K562 (cell line): ENCODE data around the gene FAM53A. TPM values are rescaled to one million over a fixed set of nuclear protein-coding genes. Genes with fewer than 3 reads are reported as not detected.

Experiments
- DACH1 ChIP-seq: fragments of 450-650 bp; IDR thresholded peaks from 2 replicates; pipeline ENCODE4 v1.6.1; 2018; ENCODE audit not compliant: partially characterized antibody
- FOS ChIP-seq: IDR thresholded peaks from 3 replicates; pipeline ENCODE4 v1.6.1; 2011; ENCODE audit not compliant: insufficient read length; ENCODE audit errors: extremely low read depth
- GTF2A2 ChIP-seq: IDR thresholded peaks from 2 replicates; pipeline ENCODE4 v1.6.1; 2016; ENCODE audit warnings: mild to moderate bottlenecking, missing genetic modification characterization, missing compliant biosample characterization
- KAT8 ChIP-seq: fragments of 450-650 bp; IDR thresholded peaks from 2 replicates; pipeline ENCODE4 v1.6.1; 2016; ENCODE audit warnings: low read depth, mild to moderate bottlenecking
- NELFE ChIP-seq: IDR thresholded peaks from 2 replicates; pipeline ENCODE4 v1.6.1; 2011; ENCODE audit warnings: mild to moderate bottlenecking; ENCODE audit not compliant: insufficient read depth, insufficient read length
- NFE2 ChIP-seq: IDR thresholded peaks from 2 replicates; pipeline ENCODE4 v1.6.1; 2014; ENCODE audit warnings: antibody characterized with exemption, low read depth
- PHF20 ChIP-seq: fragments of 450-650 bp; IDR thresholded peaks from 2 replicates; pipeline ENCODE4 v1.6.1; 2018; ENCODE audit not compliant: partially characterized antibody
- PRPF4 ChIP-seq: fragments of 200-400 bp; formaldehyde crosslinking; IDR thresholded peaks from one replicate; pipeline ENCODE4 v1.6.1; 2017; ENCODE audit warnings: low read length, low read depth, mild to moderate bottlenecking; ENCODE audit not compliant: insufficient read depth, poor library complexity, severe bottlenecking
- RB1 ChIP-seq: fragments of 450-650 bp; IDR thresholded peaks from 2 replicates; pipeline ENCODE4 v1.6.1; 2017; ENCODE audit warnings: low read depth, mild to moderate bottlenecking
- RCOR1 ChIP-seq, 2 experiments: IDR thresholded peaks; 2 replicates each; pipeline ENCODE4 v1.6.1; 2012; ENCODE audit warnings: low read depth in 2 of 2, low read length in 2 of 2, borderline replicate concordance in 1 of 2, improper control_type of control experiment in 1 of 2
- SAFB2 ChIP-seq: fragments of 200-400 bp; formaldehyde crosslinking; IDR thresholded peaks from 2 replicates; pipeline ENCODE4 v1.6.1; 2018; ENCODE audit warnings: borderline replicate concordance, low read length, low read depth, moderate library complexity; ENCODE audit not compliant: severe bottlenecking
- SP1 ChIP-seq: sonication (generic); formaldehyde crosslinking; IDR thresholded peaks from 2 replicates; pipeline ENCODE4 v1.8.1; 2022; ENCODE audit warnings: mild to moderate bottlenecking, missing genetic modification reagents
- SRSF3 ChIP-seq: fragments of 200-400 bp; formaldehyde crosslinking; IDR thresholded peaks from 2 replicates; pipeline ENCODE4 v1.6.1; 2016; ENCODE audit warnings: mild to moderate bottlenecking, low read length, moderate library complexity; ENCODE audit not compliant: insufficient read depth
- TRIM28 ChIP-seq: fragments of 450-650 bp; IDR thresholded peaks from 2 replicates; pipeline ENCODE4 v1.6.1; 2017
- ZKSCAN1 ChIP-seq: fragments of 150-350 bp; IDR thresholded peaks from 2 replicates; pipeline ENCODE4 v1.6.1; 2016; ENCODE audit warnings: low read depth, low read length
- ZNF263 ChIP-seq: sonication (generic); formaldehyde crosslinking; IDR thresholded peaks from 2 replicates; pipeline ENCODE4 v1.8.0; 2022; ENCODE audit warnings: mild to moderate bottlenecking, missing genetic modification reagents, borderline replicate concordance
- polyA plus RNA-seq, 8 experiments: library from polyadenylated mRNA; depleted of rRNA in 4 of 8; stranded (reverse) in 5 of 8; unstranded in 3 of 8; fragments of >200 nt; fragmentation: Nextera tagmentation in 2 of 8; fragmentation: Illumina TruSeq in 1 of 8; extraction: Ambion mirVana in 2 of 8; extraction: Trizol in 1 of 8; gene quantifications; 2 replicates each; pipeline versions ENCODE4 v1.2.1 to v1.2.3, GENCODE V29; 2011 to 2014; ENCODE audit warnings: inconsistent platforms in 1 of 8, missing spikeins in 1 of 8
- total RNA-seq, 7 experiments: library from RNA; depleted of rRNA in 6 of 7; stranded (reverse); fragments of >200 nt in 6 of 7; fragmentation: Illumina TruSeq in 2 of 7; extraction: Trizol in 2 of 7; gene quantifications; 2 replicates each; pipeline versions ENCODE4 v1.2.1 to v1.2.3, GENCODE V29; 2011 to 2021; ENCODE audit warnings: low replicate concordance in 1 of 7
- TF ChIP-seq, protein P1 (sequence below), 2 experiments: fragments of 200-800 bp in 1 of 2; sonication (Bioruptor generic) in 1 of 2; sonication (generic) in 1 of 2; formaldehyde crosslinking in 1 of 2; IDR thresholded peaks in 1 of 2; conservative IDR thresholded peaks in 1 of 2; 2 replicates each; pipeline versions ENCODE4 v1.5.0 to v1.6.1; 2016 to 2020; ENCODE audit warnings: missing compliant biosample characterization in 1 of 2, missing genetic modification characterization in 1 of 2, missing genetic modification reagents in 1 of 2
- TF ChIP-seq, protein P2 (sequence below): sonication (generic); formaldehyde crosslinking; IDR thresholded peaks from 2 replicates; pipeline ENCODE4 v1.8.0; 2022; ENCODE audit warnings: mild to moderate bottlenecking, low read depth, missing genetic modification reagents
- TF ChIP-seq, protein P3 (sequence below): sonication (generic); formaldehyde crosslinking; IDR thresholded peaks from 2 replicates; pipeline ENCODE4 v1.4.0; 2020; ENCODE audit warnings: mild to moderate bottlenecking, missing genetic modification reagents
- TF ChIP-seq, protein P4 (sequence below): fragments of 450-650 bp; IDR thresholded peaks from 2 replicates; pipeline ENCODE4 v1.6.1; 2014; ENCODE audit warnings: low read depth, mild to moderate bottlenecking, moderate library complexity, borderline replicate concordance
- TF ChIP-seq, protein P5 (sequence below): sonication (generic); formaldehyde crosslinking; IDR thresholded peaks from 2 replicates; pipeline ENCODE4 v1.8.1; 2022; ENCODE audit warnings: missing genetic modification reagents

FAM53A gene
- total and polyA plus RNA-seq, 9 of the 15 experiments (the other 6 are each of a cell fraction or from before 2014, with no cell fraction given), result 0.53 to 2.7 (median 1.4) TPM; not detected in 2

DNA sequence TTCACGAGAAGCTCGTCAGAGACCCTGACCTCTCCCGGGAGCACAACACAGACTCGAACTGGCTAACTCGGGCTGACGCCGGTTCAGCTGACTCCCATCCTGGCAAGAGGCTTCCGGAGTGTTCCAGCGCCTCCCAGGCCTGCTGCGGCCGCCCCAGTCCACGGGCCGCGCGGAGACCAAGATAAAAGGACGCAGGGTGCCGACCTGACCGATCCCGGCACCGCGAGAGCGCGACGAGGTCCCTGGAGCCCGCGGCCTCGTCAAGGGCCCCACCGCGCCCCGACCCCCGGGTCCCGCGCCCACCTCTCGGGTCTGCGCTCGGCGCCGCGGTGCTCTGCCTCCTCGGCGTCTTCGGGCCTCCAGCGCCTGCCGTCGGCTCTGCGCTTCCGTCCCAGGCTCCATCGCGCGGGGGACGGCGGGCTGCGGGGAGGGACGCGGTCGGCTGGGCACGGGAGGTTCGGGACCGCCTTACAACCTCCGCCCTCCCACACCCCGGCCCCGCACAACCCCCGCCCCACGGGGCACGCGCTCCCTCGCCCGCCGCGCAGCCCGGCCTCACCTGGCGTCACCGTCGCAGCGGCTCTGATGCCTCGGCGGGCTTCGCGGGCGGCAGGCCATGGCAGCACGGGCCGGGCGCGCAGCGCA is 27.6 kb upstream of the FAM53A start (continued):
- TF ChIP-seq, protein P1, sequence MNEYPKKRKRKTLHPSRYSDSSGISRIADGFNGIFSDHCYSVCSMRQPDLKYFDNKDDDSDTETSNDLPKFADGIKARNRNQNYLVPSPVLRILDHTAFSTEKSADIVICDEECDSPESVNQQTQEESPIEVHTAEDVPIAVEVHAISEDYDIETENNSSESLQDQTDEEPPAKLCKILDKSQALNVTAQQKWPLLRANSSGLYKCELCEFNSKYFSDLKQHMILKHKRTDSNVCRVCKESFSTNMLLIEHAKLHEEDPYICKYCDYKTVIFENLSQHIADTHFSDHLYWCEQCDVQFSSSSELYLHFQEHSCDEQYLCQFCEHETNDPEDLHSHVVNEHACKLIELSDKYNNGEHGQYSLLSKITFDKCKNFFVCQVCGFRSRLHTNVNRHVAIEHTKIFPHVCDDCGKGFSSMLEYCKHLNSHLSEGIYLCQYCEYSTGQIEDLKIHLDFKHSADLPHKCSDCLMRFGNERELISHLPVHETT (CRISPR knock-in tag; conservative IDR thresholded peaks at IDR 0.05 in 1 of 2, IDR thresholded peaks at IDR 0.05 in 1 of 2), result no peak
- TF ChIP-seq, protein P2, sequence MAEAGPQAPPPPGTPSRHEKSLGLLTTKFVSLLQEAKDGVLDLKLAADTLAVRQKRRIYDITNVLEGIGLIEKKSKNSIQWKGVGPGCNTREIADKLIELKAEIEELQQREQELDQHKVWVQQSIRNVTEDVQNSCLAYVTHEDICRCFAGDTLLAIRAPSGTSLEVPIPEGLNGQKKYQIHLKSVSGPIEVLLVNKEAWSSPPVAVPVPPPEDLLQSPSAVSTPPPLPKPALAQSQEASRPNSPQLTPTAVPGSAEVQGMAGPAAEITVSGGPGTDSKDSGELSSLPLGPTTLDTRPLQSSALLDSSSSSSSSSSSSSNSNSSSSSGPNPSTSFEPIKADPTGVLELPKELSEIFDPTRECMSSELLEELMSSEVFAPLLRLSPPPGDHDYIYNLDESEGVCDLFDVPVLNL, result no peak
- no peak for TF ChIP-seq NFE2
- TF ChIP-seq GTF2A2, result no peak
- no peak for TF ChIP-seq DACH1
- no peak for TF ChIP-seq NELFE
- TF ChIP-seq TRIM28, result no peak
- TF ChIP-seq RCOR1 (IDR thresholded peaks at IDR 0.05; ENCODE audit: borderline replicate concordance in 1 of 2, low read depth in 2 of 2, low read length in 2 of 2), result no peak
- peak; percentile 78 for TF ChIP-seq ZNF263 (CRISPR knock-in tag)
- TF ChIP-seq RB1, result peak; percentile 11; the same call in 1 of the 2 replicates
- TF ChIP-seq ZKSCAN1, result no peak
- TF ChIP-seq, protein P3, sequence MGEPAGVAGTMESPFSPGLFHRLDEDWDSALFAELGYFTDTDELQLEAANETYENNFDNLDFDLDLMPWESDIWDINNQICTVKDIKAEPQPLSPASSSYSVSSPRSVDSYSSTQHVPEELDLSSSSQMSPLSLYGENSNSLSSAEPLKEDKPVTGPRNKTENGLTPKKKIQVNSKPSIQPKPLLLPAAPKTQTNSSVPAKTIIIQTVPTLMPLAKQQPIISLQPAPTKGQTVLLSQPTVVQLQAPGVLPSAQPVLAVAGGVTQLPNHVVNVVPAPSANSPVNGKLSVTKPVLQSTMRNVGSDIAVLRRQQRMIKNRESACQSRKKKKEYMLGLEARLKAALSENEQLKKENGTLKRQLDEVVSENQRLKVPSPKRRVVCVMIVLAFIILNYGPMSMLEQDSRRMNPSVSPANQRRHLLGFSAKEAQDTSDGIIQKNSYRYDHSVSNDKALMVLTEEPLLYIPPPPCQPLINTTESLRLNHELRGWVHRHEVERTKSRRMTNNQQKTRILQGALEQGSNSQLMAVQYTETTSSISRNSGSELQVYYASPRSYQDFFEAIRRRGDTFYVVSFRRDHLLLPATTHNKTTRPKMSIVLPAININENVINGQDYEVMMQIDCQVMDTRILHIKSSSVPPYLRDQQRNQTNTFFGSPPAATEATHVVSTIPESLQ (CRISPR knock-in tag), result no peak
- TF ChIP-seq SRSF3, result no peak
- TF ChIP-seq PRPF4, result peak; percentile 43
- TF ChIP-seq SP1, result no peak
- no peak for TF ChIP-seq SAFB2
- TF ChIP-seq, protein P4, sequence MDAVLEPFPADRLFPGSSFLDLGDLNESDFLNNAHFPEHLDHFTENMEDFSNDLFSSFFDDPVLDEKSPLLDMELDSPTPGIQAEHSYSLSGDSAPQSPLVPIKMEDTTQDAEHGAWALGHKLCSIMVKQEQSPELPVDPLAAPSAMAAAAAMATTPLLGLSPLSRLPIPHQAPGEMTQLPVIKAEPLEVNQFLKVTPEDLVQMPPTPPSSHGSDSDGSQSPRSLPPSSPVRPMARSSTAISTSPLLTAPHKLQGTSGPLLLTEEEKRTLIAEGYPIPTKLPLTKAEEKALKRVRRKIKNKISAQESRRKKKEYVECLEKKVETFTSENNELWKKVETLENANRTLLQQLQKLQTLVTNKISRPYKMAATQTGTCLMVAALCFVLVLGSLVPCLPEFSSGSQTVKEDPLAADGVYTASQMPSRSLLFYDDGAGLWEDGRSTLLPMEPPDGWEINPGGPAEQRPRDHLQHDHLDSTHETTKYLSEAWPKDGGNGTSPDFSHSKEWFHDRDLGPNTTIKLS, result no peak
- no peak for TF ChIP-seq KAT8
- TF ChIP-seq, protein P5, sequence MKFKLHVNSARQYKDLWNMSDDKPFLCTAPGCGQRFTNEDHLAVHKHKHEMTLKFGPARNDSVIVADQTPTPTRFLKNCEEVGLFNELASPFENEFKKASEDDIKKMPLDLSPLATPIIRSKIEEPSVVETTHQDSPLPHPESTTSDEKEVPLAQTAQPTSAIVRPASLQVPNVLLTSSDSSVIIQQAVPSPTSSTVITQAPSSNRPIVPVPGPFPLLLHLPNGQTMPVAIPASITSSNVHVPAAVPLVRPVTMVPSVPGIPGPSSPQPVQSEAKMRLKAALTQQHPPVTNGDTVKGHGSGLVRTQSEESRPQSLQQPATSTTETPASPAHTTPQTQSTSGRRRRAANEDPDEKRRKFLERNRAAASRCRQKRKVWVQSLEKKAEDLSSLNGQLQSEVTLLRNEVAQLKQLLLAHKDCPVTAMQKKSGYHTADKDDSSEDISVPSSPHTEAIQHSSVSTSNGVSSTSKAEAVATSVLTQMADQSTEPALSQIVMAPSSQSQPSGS (CRISPR knock-in tag), result no peak
- TF ChIP-seq FOS, result no peak
- no peak for TF ChIP-seq PHF20
